ENCODE results near the gene COPA. TPM values are rescaled to one million over a fixed set of nuclear protein-coding genes. Genes with fewer than 3 reads are reported as not detected.

COPA gene
- total and polyA plus RNA-seq, 8 donors = 149 to 182 (median 174) TPM

DNA sequence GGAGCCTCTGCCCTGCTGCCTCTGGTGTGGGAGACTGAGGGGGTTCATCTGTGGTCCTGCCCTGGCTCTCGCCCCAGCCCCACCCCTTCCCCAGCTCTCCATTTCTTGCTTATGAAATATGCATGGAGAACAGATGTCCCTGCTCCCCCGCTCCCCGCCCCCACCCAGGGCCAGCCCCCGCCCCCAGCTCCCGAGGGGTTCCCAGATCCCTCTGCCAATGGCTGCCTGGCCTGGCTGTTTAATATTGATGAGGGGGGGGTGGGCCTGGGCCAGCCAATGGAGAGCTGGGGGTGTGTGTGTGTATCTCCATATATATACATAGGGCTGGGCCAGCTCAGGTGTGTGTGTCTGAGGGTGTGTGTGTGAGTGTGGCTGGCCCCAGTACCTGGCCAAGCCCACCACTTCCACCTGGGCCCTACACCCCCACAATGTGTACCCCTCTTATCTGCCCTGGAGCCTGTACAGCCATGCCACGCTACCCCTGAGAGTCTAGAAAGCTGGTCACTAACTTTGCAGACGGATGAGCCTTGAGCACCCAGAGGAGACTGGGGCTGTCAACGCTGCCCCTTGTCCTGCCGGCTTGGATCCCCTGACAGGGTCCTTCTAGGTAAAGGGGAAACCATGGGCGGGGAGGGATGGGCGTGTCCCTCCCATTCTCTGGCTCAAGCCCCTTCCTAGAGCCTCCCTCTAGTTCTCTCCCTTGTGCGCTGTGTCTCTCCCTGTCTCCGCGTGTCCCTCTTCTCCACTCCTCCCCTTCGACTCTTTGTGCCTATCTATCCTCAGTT, 23.9 kb upstream of the COPA start, which contains the start of gene NHLH1:
NHLH1 (plus strand) TSS at position 341 of the 785 bp plus-strand sequence. CDS start 3,661 bp downstream, outside the sequence.
- H3K36me3 ChIP-seq = no peaks in the 10 kb centered on the region

DNA sequence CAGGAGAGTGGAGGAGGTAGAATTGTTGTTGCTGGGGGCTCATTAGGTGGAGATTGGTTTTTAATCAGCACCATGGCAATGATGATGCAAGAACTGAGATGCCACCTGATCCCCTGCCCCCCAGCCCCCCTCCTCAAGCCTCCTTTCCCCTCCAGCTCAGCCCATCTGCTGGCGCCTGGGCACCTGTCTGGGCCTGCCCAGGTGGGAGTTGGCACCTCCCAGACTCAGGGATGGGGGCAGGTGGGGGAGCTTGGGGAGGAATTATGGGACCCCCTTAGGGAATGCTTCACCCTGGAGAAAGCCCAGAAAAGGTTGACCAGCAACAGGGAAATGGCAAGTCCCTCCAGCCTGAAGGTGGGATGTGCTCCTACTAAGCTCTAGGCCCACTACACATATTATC, 22.3 kb upstream of the COPA start:
- DNase-seq = no peak
- no peaks in the 10 kb centered on the region for H3K4me1 ChIP-seq
- no peak overlapping the region for H3K4me3 ChIP-seq
- no peak overlapping the region for H3K27ac ChIP-seq
- intact Hi-C loops (cut with DNase I) = no loop called here
- H3K27me3 ChIP-seq = no peaks in the 10 kb centered on the region
- TF ChIP-seq, protein P1, sequence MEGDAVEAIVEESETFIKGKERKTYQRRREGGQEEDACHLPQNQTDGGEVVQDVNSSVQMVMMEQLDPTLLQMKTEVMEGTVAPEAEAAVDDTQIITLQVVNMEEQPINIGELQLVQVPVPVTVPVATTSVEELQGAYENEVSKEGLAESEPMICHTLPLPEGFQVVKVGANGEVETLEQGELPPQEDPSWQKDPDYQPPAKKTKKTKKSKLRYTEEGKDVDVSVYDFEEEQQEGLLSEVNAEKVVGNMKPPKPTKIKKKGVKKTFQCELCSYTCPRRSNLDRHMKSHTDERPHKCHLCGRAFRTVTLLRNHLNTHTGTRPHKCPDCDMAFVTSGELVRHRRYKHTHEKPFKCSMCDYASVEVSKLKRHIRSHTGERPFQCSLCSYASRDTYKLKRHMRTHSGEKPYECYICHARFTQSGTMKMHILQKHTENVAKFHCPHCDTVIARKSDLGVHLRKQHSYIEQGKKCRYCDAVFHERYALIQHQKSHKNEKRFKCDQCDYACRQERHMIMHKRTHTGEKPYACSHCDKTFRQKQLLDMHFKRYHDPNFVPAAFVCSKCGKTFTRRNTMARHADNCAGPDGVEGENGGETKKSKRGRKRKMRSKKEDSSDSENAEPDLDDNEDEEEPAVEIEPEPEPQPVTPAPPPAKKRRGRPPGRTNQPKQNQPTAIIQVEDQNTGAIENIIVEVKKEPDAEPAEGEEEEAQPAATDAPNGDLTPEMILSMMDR (IDR thresholded peaks at IDR 0.05) = no peak
- H3K9me3 ChIP-seq = no peaks in the 10 kb centered on the region
- no peak for ATAC-seq
- peaks cover 0 to 6% of the 10 kb centered on the region in 2 donors for H3K36me3 ChIP-seq

More for the DNA sequence above, 23.9 kb upstream of the COPA start, which contains the start of gene NHLH1:
- TF ChIP-seq, protein P1 (IDR thresholded peaks at IDR 0.05) = no peak
- Histone ChIP-seq H3K4me3 (no peak within 1 kb of the TSS), H3K4me1 (no peaks in the 10 kb centered on the region), H3K27me3 (no peaks in the 10 kb centered on the region), H3K9me3 (no peaks in the 10 kb centered on the region), H3K27ac (no peak within 1 kb of the TSS)
- intact Hi-C loops (cut with DNase I) = no loop called here
- ATAC-seq (no peak), DNase-seq (no peak)

DNA sequence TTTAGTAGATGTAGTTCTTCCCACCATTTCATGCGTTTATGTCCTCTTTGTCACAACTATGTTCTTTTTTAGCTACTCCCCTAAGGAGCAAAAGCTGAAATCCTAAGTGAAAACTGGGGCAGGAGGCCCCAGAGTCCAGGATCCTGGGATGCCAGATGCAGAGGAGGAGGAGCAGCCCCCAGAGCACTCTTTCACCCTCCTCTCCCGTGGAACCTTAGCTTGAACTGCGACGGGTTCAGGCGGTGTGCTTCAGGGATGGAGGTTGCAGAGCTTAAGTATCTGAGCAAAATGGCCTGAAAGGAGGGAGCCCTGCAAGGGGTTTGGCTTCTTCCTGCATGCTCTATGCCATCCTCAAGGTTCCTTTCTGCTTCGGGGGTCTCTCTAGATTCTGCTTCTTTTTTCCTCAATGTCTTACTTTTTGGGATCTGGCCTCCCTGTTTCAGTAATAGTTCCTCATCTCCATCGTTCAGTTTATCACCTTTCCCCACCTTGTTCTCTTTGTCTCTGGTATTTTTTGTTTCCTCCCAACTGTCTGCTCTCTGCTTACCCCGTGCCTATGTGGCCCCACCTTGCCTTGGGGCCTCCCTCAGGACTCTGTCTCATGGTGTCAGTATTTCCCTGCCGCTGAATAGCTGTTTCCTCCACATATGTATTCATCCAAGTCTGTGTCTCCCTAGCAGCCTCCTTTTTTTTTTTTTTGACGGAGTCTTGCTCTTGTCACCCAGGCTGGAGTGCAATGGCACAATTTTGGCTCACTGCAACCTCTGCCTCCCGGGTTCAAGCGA, 21.1 kb upstream of the COPA start:
- no peak for DNase-seq
- TF ChIP-seq, protein P1 (IDR thresholded peaks at IDR 0.05) = no peak
- H3K27ac ChIP-seq = no peak overlapping the region
- peaks cover 0 to 18% of the 10 kb centered on the region in 2 donors for H3K36me3 ChIP-seq
- ATAC-seq = no peak
- no peaks in the 10 kb centered on the region for H3K4me1 ChIP-seq
- no peak overlapping the region for H3K4me3 ChIP-seq
- intact Hi-C loops (cut with DNase I) = no loop called here
- no peaks in the 10 kb centered on the region for H3K9me3 ChIP-seq
- H3K27me3 ChIP-seq = no peaks in the 10 kb centered on the region

DNA sequence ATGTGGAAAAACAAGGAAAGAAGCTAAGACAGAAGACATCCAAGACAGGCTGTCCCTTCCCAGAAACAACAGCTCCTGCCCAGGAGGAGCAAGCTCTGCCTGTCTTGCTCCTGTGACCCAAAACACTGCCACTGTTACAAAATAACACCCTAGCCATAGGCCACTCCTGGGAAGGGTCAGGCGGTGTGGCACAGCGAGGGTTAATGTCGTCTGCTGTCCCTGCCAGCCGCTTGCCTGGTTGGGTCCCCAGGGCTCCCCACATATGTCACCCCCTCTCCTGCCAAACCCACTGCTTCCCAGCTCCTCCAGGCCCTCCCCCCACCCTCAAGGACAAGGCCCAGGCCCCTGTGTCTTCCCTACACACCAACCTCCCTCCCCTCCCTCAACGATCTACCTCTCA, 20.0 kb upstream of the COPA start:
- DNase-seq (no peak), ATAC-seq (no peak)
- TF ChIP-seq, protein P1 (IDR thresholded peaks at IDR 0.05) = no peak
- no peak overlapping the region for H3K4me3 ChIP-seq
- peaks cover 0 to 28% of the 10 kb centered on the region in 2 donors for H3K36me3 ChIP-seq
- H3K27me3 ChIP-seq = no peaks in the 10 kb centered on the region
- no peak overlapping the region for H3K27ac ChIP-seq
- intact Hi-C loops (cut with DNase I) = no loop called here
- H3K4me1 ChIP-seq = no peaks in the 10 kb centered on the region
- H3K9me3 ChIP-seq = no peaks in the 10 kb centered on the region
